ENCODE data around the gene HTR4.

- TF ChIP-seq CTCF (IDR thresholded peaks at IDR 0.05; ENCODE audit: poor library complexity, severe bottlenecking) (no peak), MXI1 (conservative IDR thresholded peaks at IDR 0.05; ENCODE audit: poor library complexity, severe bottlenecking) (no peak), SMC3 (conservative IDR thresholded peaks at IDR 0.05; ENCODE audit: poor library complexity) (no peak)
Measured at GRCh38 chr5:148488757-148489156, 165.6 kb downstream of the HTR4 start.

Data from neural cell (in vitro differentiated cells).